Activated T-cell treated with anti-CD3 and anti-CD28 coated beads for 4 hours (primary cell): ENCODE results near the gene ANKRD35.

Source experiments
- DNase-seq: peaks from one replicate; pipeline ENCODE4 v3.0.0-alpha.2; 2020

The ANKRD35 gene

GRCh38 chr1:145892486-145893087, 6.9 kb upstream of the ANKRD35 start:
- DNase-seq: no peak

- DNase-seq: peak; percentile 37
These were observed 6.2 kb upstream of the ANKRD35 start for GRCh38 chr1:145891587-145892485.

GRCh38 chr1:145891143-145891542, 5.5 kb upstream of the ANKRD35 start:
- no peak for DNase-seq

- DNase-seq: no peak
These were observed 4.1 kb upstream of the ANKRD35 start for GRCh38 chr1:145889722-145890121.

GRCh38 chr1:145887631-145888030, 2.0 kb upstream of the ANKRD35 start:
- DNase-seq: no peak

- DNase-seq: no peak
These were observed 1.1 kb upstream of the ANKRD35 start for GRCh38 chr1:145886816-145887215.

- DNase-seq: no peak
These were observed 724 bp upstream of the ANKRD35 start for GRCh38 chr1:145886390-145886789.

GRCh38 chr1:145884675-145885074, 991 bp downstream of the ANKRD35 start:
- DNase-seq: no peak

GRCh38 chr1:145879775-145880174, 5.9 kb downstream of the ANKRD35 start:
- no peak for DNase-seq

- DNase-seq: no peak
These were observed 6.9 kb downstream of the ANKRD35 start for GRCh38 chr1:145878724-145879123.

GRCh38 chr1:145877923-145878486, 7.7 kb downstream of the ANKRD35 start:
- no peak for DNase-seq

GRCh38 chr1:145874646-145875045, 11.0 kb downstream of the ANKRD35 start:
- DNase-seq: no peak

GRCh38 chr1:145871994-145872924, 13.4 kb downstream of the ANKRD35 start:
- peak; percentile 7 for DNase-seq

GRCh38 chr1:145868232-145868631, 17.4 kb downstream of the ANKRD35 start:
- no peak for DNase-seq

- DNase-seq: no peak
These were observed 22.2 kb downstream of the ANKRD35 start for GRCh38 chr1:145863282-145864018.

GRCh38 chr1:145859491-145860023, 26.1 kb downstream of the ANKRD35 start:
- peak; percentile 61 for DNase-seq

GRCh38 chr1:145858901-145859490, 26.7 kb downstream of the ANKRD35 start, which contains the start of gene PIAS3:
Gene PIAS3 (minus strand): TSS chr1:145859081. CDS start chr1:145858990, 91 bp downstream.
- peak; percentile 65 for DNase-seq

- peak; percentile 47 for DNase-seq
These were observed 27.3 kb downstream of the ANKRD35 start for GRCh38 chr1:145858238-145858900.

- no peak for DNase-seq
These were observed 28.5 kb downstream of the ANKRD35 start for GRCh38 chr1:145857170-145857569.

- no peak for DNase-seq
These were observed 30.2 kb downstream of the ANKRD35 start for GRCh38 chr1:145855426-145855948.
